Spinal cord (tissue), 10 donors: ENCODE data around the gene IFNL3. TPM values are rescaled to one million over a fixed set of nuclear protein-coding genes. Genes with fewer than 3 reads are reported as not detected.
A peak's percentile ranks its signal among the peaks of the same experiment; 100 is the strongest.

Experiments used
- DNase-seq, 6 donors: peaks; one replicate each; pipeline versions ENCODE4 v3.0.0 to v3.0.0-alpha.2; 2013 to 2015; ENCODE audit warnings: low spot score in 6 of 6, low read depth in 4 of 6
- H3K27ac ChIP-seq: one replicate; pipeline ENCODE4 v1.5.1; 2013; ENCODE audit warnings: low read depth, low read length, control low read depth
- H3K27me3 ChIP-seq: one replicate; pipeline ENCODE4 v1.6.1; 2013; ENCODE audit warnings: low read length; ENCODE audit not compliant: control insufficient read depth, insufficient read depth
- H3K36me3 ChIP-seq: one replicate; pipeline ENCODE4 v1.6.1; 2013; ENCODE audit warnings: low read length; ENCODE audit not compliant: control insufficient read depth, insufficient read depth
- H3K4me1 ChIP-seq: one replicate; pipeline ENCODE4 v1.6.1; 2013; ENCODE audit warnings: low read length; ENCODE audit not compliant: control insufficient read depth, insufficient read depth
- H3K4me3 ChIP-seq: one replicate; pipeline ENCODE4 v1.5.1; 2013; ENCODE audit warnings: low read depth, low read length, control low read depth
- H3K9me3 ChIP-seq: one replicate; pipeline ENCODE4 v1.6.1; 2013; ENCODE audit warnings: low read length; ENCODE audit not compliant: control insufficient read depth, insufficient read depth
- WGBS: methylation state at CpG from one replicate; pipeline ENCODE4 v1.1.5; 2013; ENCODE audit warnings: missing lambda C conversion rate; ENCODE audit not compliant: insufficient coverage; 5-methylcytosine and 5-hydroxymethylcytosine counted together
- polyA plus RNA-seq, 2 donors: library from polyadenylated mRNA; unstranded; fragments of 120-200 nt; gene quantifications; one replicate each; pipeline ENCODE4 v1.2.1, GENCODE V29; 2013; ENCODE audit not compliant: insufficient read length in 2 of 2
- total RNA-seq, 2 donors: library from RNA; depleted of rRNA in 1 of 2; stranded (reverse); fragments of 120-200 nt in 1 of 2; fragments of >200 nt in 1 of 2; gene quantifications; one replicate each; pipeline versions ENCODE4 v1.2.3 to v1.2.4, GENCODE V29; 2013 to 2014
- donor health status: healthy.

Gene IFNL3
- total and polyA plus RNA-seq, 4 donors = not detected

- Histone ChIP-seq H3K9me3 (no peaks in the 10 kb centered on the region), H3K27me3 (peaks cover 18% of the 10 kb centered on the region), H3K4me1 (no peaks in the 10 kb centered on the region), H3K27ac (no peak overlapping the region), H3K36me3 (no peaks in the 10 kb centered on the region), H3K4me3 (no peak overlapping the region)
- 86% methylated on average over 9 of the region's 9 CpGs for WGBS
- DNase-seq = no peak
Measured at GRCh38 chr19:39208175-39208795, 36.5 kb downstream of the IFNL3 start.

- DNase-seq = no peak
- WGBS = 60% methylated on average over 2 of the region's 6 CpGs
- Histone ChIP-seq H3K9me3 (no peaks in the 10 kb centered on the region), H3K36me3 (no peaks in the 10 kb centered on the region), H3K4me3 (no peak overlapping the region), H3K4me1 (no peaks in the 10 kb centered on the region), H3K27me3 (peaks cover 27% of the 10 kb centered on the region), H3K27ac (no peak overlapping the region)
Measured at GRCh38 chr19:39207293-39207836, 37.4 kb downstream of the IFNL3 start.

- peaks cover 35% of the 10 kb centered on the region for H3K27me3 ChIP-seq
- no peaks in the 10 kb centered on the region for H3K4me1 ChIP-seq
- H3K4me3 ChIP-seq = no peak overlapping the region
- H3K36me3 ChIP-seq = no peaks in the 10 kb centered on the region
- no peaks in the 10 kb centered on the region for H3K9me3 ChIP-seq
- no peak overlapping the region for H3K27ac ChIP-seq
- DNase-seq = no peak
- 84% methylated on average over 3 of the region's 6 CpGs for WGBS
Measured at GRCh38 chr19:39206122-39206521, 38.7 kb downstream of the IFNL3 start.

- DNase-seq = no peak
- Histone ChIP-seq H3K9me3 (no peaks in the 10 kb centered on the region), H3K4me3 (no peak overlapping the region), H3K27me3 (peaks cover 39% of the 10 kb centered on the region), H3K36me3 (no peaks in the 10 kb centered on the region), H3K27ac (no peak overlapping the region), H3K4me1 (no peaks in the 10 kb centered on the region)
- WGBS = no CpG with 5 or more reads among the region's 3 CpGs
Measured at GRCh38 chr19:39205449-39205764, 39.4 kb downstream of the IFNL3 start.

- 20% methylated on average over 57 of the region's 57 CpGs for WGBS
- Histone ChIP-seq H3K4me1 (peaks cover 5% of the 10 kb centered on the region), H3K27ac (no peak within 1 kb of the TSS)
Measured at GRCh38 chr19:39203372-39204341, 41.1 kb downstream of the IFNL3 start, which contains the start of gene SYCN. Gene SYCN, minus strand, starts transcription at chr19:39204263. Its CDS starts 9 bp downstream, at chr19:39204254.

GRCh38 chr19:39202998-39203355, 41.8 kb downstream of the IFNL3 start:
- Histone ChIP-seq H3K36me3 (no peaks in the 10 kb centered on the region), H3K27ac (no peak overlapping the region), H3K4me3 (no peak overlapping the region), H3K4me1 (peaks cover 5% of the 10 kb centered on the region), H3K27me3 (peaks cover 47% of the 10 kb centered on the region), H3K9me3 (no peaks in the 10 kb centered on the region)
- no peak for DNase-seq
- WGBS = 77% methylated on average over 1 of the region's 1 CpG

More at GRCh38 chr19:39203372-39204341, 41.1 kb downstream of the IFNL3 start, which contains the start of gene SYCN:
- H3K27me3 ChIP-seq = peaks cover 46% of the 10 kb centered on the region
- no peaks in the 10 kb centered on the region for H3K9me3 ChIP-seq
- H3K36me3 ChIP-seq = no peaks in the 10 kb centered on the region
- no peak for DNase-seq
- no peak within 1 kb of the TSS for H3K4me3 ChIP-seq

- Histone ChIP-seq H3K36me3 (no peaks in the 10 kb centered on the region), H3K4me3 (no peak overlapping the region), H3K4me1 (peaks cover 16% of the 10 kb centered on the region), H3K27me3 (peaks cover 68% of the 10 kb centered on the region), H3K27ac (no peak overlapping the region), H3K9me3 (no peaks in the 10 kb centered on the region)
- no peak for DNase-seq
- whole genome bisulfite sequencing = 72% methylated on average over 3 of the region's 3 CpGs
Measured at GRCh38 chr19:39200803-39201115, 44.0 kb downstream of the IFNL3 start.

GRCh38 chr19:39200066-39200802, 44.6 kb downstream of the IFNL3 start:
- DNase-seq = no peak
- Histone ChIP-seq H3K4me3 (no peak overlapping the region), H3K36me3 (no peaks in the 10 kb centered on the region), H3K9me3 (no peaks in the 10 kb centered on the region), H3K27ac (no peak overlapping the region), H3K27me3 (peaks cover 69% of the 10 kb centered on the region), H3K4me1 (peaks cover 16% of the 10 kb centered on the region)
- WGBS = 84% methylated on average over 32 of the region's 32 CpGs

- Histone ChIP-seq H3K27ac (no peak overlapping the region), H3K27me3 (peaks cover 62% of the 10 kb centered on the region), H3K9me3 (no peaks in the 10 kb centered on the region), H3K4me3 (no peak overlapping the region), H3K4me1 (peaks cover 16% of the 10 kb centered on the region), H3K36me3 (no peaks in the 10 kb centered on the region)
- 17% methylated on average over 11 of the region's 11 CpGs for WGBS
- peak in 1 of 6 donors; percentile 56 for DNase-seq
Measured at GRCh38 chr19:39199025-39199424, 45.8 kb downstream of the IFNL3 start.
